ENCODE results near the gene ZNF268.

The ZNF268 gene

GRCh38 chr12:133204264-133204603 lies 22.9 kb downstream of the ZNF268 start:
- no peak overlapping the region for H3K4me3 ChIP-seq (ENCODE audit: low read depth, low read length)
- TF ChIP-seq, protein P1, sequence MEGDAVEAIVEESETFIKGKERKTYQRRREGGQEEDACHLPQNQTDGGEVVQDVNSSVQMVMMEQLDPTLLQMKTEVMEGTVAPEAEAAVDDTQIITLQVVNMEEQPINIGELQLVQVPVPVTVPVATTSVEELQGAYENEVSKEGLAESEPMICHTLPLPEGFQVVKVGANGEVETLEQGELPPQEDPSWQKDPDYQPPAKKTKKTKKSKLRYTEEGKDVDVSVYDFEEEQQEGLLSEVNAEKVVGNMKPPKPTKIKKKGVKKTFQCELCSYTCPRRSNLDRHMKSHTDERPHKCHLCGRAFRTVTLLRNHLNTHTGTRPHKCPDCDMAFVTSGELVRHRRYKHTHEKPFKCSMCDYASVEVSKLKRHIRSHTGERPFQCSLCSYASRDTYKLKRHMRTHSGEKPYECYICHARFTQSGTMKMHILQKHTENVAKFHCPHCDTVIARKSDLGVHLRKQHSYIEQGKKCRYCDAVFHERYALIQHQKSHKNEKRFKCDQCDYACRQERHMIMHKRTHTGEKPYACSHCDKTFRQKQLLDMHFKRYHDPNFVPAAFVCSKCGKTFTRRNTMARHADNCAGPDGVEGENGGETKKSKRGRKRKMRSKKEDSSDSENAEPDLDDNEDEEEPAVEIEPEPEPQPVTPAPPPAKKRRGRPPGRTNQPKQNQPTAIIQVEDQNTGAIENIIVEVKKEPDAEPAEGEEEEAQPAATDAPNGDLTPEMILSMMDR (IDR thresholded peaks at IDR 0.05; ENCODE audit: borderline replicate concordance, insufficient read depth, low read depth, low read length) = no peak

DNA sequence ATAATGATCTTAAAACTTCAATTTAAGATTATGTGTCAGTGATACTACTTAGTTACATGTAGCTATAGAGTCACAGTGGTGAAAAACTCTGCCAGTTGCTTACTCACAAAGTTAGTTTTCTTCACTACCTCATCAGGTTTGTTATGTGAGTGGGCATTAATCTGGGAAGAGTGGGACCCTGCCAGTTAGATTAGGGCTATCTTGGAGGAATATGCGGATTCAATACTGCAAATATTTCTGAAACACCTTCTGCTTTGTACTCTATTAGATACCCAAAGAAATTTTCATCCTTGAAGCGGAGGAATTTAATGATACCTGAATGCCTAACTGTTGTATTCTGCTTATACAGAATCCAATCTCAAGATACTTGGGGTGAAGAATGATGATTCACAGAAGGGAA lies 25.1 kb downstream of the ZNF268 start:
- TF ChIP-seq, protein P1 (IDR thresholded peaks at IDR 0.05; ENCODE audit: borderline replicate concordance, insufficient read depth, low read depth, low read length) = no peak
- H3K4me3 ChIP-seq (ENCODE audit: low read depth, low read length) = no peak overlapping the region

- H3K4me3 ChIP-seq (ENCODE audit: low read depth, low read length) = no peak overlapping the region
- TF ChIP-seq, protein P1 (IDR thresholded peaks at IDR 0.05; ENCODE audit: borderline replicate concordance, insufficient read depth, low read depth, low read length) = no peak
These were observed 34.4 kb downstream of the ZNF268 start for GRCh38 chr12:133215724-133216123.

DNA sequence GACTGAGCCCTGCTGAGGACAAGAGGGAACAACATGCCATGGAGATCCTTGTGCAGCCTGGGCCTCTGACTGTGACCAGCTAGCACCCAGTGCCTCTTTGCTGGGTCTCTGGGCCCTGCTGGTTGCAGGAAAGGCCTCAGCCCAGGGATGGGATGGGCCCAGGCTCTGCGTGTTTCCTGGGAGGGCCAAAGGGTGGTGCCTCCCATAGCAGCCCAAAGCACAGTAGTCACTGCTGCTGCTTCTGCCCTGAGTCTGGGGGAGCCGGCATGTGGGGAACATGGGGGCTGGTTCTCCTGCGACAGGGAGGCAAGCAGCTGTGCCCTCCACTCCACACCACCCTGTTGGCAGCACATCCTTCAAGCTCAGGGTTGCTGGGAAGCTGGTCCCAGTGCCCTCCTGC lies 35.9 kb downstream of the ZNF268 start:
- TF ChIP-seq, protein P1 (IDR thresholded peaks at IDR 0.05; ENCODE audit: borderline replicate concordance, insufficient read depth, low read depth, low read length) = no peak
- no peak overlapping the region for H3K4me3 ChIP-seq (ENCODE audit: low read depth, low read length)

DNA sequence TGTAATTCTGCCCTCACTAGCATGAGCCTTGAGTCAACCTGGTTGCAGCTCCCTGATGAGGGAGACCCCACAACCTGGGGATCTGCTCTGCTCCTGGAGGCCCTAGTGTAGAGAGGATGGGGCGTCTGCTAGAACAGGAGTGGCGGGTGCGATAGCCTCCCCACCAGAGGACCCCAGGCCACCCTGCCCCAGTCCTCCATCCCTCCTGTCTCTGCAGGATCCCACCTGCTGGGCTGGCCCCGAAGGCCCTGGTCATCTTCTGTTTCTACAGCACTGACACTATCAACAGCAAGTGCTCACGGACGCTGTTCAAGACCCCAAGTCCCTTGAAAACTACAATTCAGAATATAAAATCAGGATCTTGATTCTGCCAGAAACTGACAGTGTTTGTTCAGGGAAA lies 39.2 kb downstream of the ZNF268 start:
- H3K4me3 ChIP-seq (ENCODE audit: low read depth, low read length) = no peak overlapping the region
- TF ChIP-seq, protein P1 (IDR thresholded peaks at IDR 0.05; ENCODE audit: borderline replicate concordance, insufficient read depth, low read depth, low read length) = no peak

- H3K4me3 ChIP-seq (ENCODE audit: low read depth, low read length) = no peak overlapping the region
- TF ChIP-seq, protein P1 (IDR thresholded peaks at IDR 0.05; ENCODE audit: borderline replicate concordance, insufficient read depth, low read depth, low read length) = no peak
These were observed 39.9 kb downstream of the ZNF268 start for GRCh38 chr12:133221241-133221640.

DNA sequence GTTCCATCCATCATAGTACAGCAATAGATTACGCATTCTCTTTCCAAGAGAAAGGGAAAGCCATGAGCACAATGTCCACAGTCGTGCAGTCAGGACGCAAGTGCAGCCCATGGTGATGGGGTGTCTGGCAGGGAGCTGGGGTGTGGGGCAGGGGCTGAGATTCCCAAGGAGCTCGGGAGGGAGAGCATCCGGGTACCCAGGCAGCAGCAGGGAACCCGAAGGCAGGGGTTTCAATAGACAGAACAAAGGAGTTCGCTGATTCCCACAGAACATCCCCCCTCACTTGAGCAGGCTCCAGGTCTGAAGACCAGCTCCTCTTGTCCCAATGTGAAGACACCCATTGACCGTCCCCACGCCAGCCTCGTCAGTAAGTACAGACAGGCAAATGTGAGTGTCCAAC lies 40.9 kb downstream of the ZNF268 start:
- H3K4me3 ChIP-seq (ENCODE audit: low read depth, low read length) = no peak overlapping the region
- TF ChIP-seq, protein P1 (IDR thresholded peaks at IDR 0.05; ENCODE audit: borderline replicate concordance, insufficient read depth, low read depth, low read length) = no peak

All from GM12875 (cell line).